Stimulated activated naive CD8-positive, alpha-beta T cell treated with anti-CD3 and anti-CD28 coated beads, Interleukin-15, Interleukin-2, amounts not matched to agents 100 U/mL and 50 U/mL, for 24 hours (primary cell): Measurements from ENCODE around the gene PLEKHG3.

Experiments used
- ATAC-seq: fragments of 150-1000 bp; cut with Tn5 transposase; one replicate; pipeline ENCODE4 v1.10.0; 2021
- DNase-seq: peaks from one replicate; pipeline ENCODE4 v3.0.0; 2021

PLEKHG3 gene

DNA sequence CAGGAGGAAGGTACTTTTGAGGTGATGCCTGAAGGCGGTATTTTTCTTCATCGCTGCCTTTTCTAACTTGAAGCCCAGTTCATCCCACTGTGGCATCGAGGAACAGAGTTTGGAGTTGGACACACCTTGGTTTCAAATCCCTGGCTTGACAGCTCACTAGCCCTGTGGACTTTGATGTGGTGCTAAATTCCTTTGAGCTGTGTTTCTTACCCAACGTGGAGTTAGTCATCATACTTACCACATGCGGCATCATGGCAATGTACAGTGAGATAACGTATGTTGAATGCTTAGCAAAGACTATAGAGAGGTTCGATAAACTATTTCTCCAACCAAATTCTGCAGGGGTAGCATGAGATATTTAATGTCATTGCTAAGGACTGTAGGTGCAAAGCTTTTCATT lies 3.4 kb downstream of the PLEKHG3 start:
- peak; percentile 31 for ATAC-seq
- no peak for DNase-seq

DNA sequence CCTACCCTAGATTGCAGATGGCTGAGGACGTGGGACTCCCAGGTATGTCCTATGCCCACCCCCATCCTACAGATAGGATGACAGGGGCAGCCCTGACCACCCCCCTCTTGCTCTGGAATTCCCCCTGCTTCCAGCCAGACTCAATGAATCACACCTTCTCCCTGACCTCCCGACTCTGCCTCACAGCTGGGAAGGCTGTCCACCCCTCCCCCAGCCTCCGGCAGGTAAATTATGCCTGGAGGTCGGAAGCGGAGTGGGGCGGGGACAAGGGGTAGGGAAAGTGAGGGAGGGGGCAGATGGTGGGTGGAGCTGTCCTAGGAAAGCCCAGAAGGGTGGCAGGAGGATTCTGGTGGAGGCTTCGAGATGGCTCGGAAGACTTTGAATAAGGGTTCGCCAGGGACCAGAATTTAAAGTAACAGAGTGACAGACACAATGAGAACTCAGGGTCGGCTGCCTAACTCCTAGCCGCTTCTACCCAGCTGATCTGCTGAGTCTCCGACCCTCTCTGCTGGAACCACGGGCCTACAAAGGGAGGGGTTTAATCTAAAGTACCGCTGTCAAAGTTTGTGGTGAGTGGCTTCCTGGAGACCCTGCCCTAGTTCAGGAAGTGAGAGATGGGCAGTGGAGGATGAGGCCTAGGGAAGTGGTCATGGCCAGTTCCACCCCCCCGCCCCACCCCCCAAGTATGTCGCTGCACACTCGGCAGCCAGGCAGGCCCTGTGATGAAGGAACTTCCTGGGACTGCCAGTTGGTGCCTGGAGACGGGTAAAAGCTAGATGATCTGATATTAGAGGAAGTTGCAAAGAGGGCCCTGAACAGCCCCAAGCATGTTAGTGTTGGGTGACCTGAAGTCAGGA lies 4.2 kb downstream of the PLEKHG3 start:
- ATAC-seq (no peak), DNase-seq (no peak)

DNA sequence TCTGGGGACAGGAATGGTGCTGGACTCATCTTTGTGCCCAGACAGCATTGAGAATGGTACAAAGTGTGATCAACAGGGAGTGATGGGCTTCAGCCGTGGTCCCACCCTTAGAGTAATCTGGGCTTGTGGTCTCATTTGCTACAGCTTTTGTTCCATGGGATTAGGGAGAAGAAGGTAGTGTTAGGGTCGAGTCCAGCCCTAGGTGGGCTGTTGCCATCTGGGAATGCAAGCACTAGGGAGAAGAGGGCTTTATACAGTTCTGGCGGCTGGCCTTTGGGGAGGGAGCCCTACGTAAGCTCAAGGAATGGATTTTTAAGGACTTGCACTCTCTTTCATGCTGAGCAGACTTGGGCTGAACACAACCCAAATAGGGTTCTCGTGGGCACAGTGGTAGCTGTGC lies 4.9 kb downstream of the PLEKHG3 start:
- DNase-seq (no peak), ATAC-seq (no peak)

DNA sequence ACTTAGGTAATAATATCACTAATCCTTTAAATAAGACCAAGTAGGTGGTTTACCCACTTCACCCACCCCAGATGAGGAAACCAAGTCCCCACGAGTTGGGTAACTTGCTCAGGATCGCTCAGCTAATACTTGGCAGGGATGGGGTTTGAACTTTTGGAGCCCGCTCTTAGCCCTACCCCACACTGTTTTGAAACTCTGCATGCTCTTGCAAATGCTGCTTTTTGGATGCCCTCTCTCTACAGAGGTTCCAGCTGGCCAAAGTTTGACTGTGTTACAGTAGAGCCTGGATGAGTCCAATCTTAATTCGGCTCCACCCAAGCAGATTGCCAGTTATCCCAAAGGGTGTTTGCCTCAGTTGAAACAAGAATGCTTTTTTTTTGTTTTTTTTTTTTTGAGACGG lies 6.8 kb downstream of the PLEKHG3 start:
- no peak for DNase-seq
- ATAC-seq: no peak

DNA sequence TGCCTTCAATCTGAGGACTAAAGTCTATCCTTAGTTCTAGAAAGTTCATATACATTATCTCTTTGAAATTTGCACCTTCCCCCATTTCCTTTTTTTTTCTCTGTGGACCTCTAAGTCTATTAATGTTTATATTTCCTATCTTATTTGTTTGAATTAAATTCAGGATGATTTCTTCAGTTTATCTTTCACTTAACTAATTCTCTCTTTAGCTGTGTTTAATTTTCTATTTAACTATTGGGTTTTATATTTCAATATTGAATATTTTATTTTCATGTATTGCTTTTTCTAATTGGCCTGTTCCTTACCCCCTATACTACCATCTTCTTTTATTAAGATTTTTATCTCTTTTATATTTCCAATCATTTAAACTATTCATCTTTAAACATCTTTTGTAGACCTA lies 9.5 kb downstream of the PLEKHG3 start:
- ATAC-seq: no peak
- no peak for DNase-seq

DNA sequence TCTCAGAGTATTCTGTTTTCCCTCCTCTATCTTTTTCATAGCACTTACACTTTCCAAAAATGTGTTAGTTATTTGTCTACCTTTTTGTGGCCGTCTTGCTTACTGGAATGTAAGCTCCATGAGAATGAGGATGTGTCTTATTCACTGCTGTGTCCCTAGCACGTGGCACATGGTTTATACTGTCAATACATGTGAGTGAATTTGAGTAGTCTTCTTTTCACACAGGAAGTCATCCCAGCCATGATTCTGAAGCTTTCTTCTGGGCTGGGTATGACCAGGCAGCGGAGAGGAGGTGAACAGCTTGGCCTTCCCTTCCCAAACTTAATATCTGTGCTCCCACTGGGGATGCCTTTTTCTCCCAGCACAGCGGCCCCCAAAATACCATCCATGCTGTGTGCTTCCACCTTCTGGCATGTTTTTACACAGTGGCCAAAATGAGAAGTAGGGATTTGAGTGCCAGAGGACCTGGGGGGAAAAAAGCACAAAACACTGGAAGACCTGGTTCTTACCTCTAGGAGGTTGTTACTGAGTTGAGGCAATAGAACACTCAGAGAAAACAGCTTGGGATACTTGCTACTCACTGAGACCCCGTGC lies 10.3 kb downstream of the PLEKHG3 start:
- ATAC-seq: no peak
- DNase-seq: no peak

DNA sequence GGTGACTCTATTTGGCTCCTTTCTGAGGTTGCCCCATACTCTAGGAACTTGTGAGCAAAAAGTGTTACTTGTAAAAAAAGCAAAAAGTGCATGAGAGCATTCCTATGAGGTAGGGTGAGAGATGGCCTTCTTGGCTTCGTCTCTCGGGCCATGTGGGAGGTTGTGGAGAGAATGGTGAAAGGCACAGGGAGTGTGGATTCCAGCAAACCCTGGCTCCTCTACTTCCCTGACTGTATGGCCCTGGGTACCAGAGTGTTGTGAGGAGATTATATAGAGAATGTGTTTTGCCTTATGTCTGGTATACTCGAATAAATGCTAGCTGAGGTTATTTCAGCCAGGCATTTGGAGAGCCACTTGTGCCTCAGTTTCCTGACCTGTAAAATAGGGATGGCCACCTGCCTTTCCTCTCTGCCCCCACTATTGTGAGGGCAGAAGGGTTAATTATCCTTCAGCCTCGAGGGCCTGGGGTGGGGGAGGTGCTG lies 11.0 kb downstream of the PLEKHG3 start:
- ATAC-seq: no peak
- DNase-seq: no peak

DNA sequence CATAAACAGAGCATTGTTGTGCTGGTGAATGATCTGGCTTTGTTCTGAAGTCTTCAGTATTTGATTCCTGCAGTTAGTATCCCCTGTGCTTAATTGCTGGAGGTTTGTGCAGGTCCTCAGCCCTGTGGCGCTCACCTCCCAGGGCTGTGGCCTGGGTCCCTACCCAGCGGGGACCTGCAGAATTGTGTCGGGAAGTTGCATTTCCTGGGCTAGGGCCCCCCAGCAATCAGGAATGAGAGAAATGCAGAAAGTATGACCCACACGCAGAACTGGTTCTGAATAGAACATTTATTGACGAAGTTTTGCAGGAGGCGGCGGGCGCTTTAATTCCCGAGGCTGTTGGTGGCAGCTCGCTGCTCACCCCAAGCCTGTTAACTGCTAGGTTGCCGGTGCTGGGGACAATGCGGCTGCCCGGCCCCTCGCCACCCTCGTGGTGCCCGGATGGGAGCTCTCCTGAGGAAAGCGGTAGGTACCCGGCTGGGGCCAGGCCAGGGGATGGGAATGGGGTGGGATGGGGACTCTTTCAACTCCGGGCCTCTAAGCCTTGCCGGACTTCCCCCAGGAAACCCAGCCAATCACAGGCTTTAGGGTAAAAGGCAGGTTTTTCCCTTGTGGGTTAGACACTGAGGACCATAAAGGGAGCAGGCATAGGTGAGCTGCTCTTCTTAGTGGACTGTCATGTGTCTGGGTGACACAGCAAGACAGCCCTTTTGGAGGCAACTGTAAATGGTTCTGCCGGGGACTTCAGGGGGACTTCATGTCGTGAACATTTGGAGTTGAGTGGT lies 11.6 kb downstream of the PLEKHG3 start:
- DNase-seq (no peak), ATAC-seq (no peak)

DNA sequence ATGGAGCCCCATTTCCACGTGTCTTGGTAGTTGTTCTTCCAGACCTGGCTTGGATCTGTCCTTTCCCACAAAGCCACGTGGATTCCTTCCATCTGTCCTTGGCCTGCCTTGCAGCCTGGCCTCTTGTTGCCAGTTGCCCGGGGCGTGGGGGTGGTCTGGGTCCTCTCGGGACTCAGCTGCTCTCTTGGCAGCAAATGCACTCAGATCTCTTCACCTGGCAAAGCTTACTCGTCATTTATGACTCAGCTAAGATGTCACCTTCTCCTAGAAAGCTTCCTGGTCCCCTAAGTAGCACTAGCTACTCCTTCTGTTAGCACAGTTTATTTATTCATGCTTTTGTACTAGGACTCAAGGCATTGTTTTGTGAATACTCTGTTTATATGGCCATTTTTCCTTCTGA lies 13.6 kb downstream of the PLEKHG3 start:
- no peak for ATAC-seq
- DNase-seq: no peak

DNA sequence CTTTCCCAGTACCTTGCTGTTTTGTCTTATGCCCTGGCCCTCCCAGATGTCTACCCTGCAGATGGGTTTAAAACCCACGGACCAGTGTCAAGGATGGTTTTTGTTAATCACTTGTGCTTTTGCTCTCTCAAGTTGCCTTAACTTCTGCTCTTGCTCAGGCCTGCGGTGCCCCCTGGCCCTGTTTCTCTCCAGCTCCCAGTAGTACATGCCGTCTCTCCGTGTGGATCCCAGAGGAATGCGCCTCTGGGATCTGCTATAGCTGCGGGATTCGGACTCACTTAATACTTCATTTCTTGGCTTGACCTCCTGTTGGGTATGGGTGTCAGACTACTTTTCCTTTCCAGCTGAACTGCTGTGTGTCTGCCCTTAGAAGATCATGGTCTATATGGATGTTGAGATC lies 14.5 kb downstream of the PLEKHG3 start:
- ATAC-seq: no peak
- DNase-seq: no peak

DNA sequence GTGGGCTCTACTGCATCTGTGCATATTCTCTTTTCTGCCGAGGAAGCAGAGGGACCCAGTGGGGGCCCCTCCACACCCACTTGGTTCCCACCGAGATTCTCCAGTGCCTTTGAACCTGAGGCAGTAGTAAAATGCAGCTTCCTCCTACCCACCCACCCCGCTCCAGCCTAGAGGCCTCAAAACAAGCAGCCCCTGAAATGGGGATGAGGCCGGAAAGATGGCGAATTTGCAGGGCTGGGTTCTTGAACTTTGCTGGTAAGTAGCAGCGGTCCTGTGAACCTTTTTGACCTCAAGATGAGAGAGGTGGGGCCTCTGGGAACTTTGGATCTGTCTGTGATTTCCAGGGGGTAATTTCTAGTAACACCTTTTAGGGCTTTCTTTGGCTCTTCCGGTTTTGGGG lies 15.4 kb downstream of the PLEKHG3 start:
- no peak for ATAC-seq
- no peak for DNase-seq

DNA sequence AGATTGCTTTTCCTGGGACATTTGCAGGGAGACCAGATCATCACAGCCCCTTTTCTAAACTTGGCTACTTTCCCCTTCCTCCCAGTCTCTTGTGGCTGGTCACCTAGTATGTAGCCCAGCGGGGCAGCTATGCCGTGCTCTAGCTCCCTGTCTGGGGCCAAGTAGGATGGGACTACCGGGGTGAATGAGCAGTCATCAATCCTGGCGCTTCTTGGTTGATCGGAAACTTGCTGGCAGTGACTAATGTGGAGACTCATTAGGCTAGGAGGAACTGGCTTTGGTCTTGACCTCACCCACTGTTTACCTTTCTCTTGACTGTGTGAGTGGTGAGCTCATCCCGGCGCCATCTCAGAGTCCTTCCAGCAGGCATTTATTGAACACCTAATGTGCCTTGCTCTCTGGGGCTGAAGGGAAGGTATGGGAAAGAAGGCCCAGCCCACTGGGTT lies 15.9 kb downstream of the PLEKHG3 start:
- no peak for DNase-seq
- ATAC-seq: no peak

DNA sequence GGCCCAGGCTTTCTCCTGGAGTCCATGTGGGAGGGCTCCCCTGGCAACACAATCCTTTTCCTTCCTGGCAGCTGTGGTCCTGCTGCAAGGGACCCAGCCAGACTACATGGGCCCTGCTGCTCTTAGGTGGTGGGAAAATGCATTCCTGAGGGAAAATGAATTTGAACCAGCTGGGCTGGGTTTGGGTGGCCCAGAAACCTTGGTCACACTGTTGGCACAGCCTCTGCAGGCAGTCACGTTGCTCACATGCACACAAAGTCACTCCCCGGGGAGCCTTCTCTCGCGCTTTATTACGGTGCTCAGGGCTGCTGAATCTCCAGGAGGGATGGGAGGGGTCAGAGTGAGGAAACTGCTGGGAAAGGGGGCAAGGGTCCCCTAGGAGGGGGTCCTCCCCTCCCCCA lies 17.2 kb downstream of the PLEKHG3 start:
- DNase-seq (no peak), ATAC-seq (no peak)

DNA sequence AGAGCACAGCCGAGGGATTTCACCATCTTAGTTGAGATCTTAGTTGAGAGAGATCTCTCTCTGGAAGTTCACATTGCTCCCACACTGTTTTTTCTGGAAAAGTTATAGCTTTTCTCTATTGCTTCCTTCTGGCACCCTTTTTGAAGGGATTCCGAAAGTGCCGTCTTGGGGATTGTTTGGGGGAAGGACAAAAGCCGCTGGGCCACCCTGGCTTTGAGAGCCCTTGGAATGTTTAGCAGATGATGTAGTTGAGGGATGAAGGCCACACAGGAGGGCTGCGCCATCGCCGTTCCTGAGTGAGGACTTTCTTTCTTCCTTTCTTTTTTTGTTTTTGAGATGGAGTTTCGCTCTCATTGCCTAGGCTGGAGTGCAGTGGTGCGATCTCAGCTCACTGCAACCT lies 17.7 kb downstream of the PLEKHG3 start:
- DNase-seq (no peak), ATAC-seq (no peak)

DNA sequence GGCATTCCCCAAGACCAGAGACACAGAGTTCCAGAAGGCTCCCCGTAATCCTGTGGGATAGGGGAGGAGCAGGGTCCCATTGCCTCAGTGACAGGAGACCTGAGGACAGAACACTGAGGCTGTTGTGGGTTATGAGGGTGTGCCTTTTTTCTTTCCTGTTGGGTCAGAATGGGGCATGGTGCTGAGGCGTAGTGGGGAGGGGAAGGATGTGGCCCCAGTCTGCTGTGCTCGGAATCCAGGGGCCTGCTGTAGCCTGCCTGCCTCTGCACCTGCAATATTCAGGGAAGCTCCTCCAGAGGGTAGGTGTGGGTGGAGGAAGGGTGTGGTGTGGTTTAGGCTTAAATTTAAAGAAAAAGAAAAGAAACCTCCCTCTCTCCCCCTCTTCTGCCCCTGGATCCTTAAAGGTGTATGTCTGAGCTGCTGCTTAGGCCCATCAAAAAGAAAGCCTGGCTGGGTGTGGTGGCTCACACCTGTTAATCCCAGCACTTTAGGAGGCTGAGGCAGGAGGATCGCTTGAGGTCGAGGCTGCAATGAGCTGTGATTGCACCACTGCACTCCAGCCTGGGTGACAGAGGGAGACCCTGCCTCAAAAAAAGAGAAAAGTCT lies 18.7 kb downstream of the PLEKHG3 start:
- peak; percentile 42 for ATAC-seq
- DNase-seq: no peak

DNA sequence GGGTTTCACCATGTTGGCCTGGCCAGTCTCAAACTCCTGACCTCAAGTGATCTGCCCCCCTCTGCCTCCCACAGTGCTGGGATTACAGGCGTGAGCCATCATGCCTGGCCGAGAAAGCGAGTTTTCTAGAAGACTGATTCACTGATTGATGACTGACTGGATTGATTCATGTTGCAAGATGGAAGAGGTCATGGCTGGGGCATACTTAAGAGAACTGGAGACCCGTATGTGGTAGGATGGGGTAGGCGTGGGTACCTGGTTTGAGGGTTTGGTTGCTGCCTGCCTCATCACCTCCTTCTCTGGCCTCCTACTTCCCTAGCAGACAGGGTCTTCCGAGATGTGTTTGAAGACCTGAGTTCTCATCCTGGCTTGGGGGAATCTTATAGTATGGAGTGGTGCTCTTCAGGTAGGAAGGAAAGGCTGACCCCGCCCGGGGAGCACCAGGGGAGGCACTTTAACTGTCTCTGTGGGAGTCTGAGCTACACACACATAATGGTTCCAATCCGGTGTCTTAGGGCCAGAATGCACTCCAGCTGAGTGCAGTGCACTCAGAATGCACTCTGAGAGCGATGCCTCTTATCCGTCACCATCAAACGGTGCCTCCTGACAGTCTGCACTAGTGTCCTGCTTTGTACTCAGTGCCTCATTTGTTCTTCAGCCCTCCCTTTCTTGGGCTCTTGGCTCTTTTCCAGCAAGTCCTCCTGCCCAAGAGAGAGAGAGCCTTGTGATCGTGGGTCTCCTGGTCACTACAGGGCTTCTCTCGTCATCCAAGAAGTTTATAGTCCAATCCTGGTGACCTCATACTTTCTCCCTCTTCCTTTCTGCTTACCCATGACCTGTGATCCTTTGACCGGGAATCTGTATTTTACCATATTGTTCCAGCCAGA lies 19.7 kb downstream of the PLEKHG3 start:
- DNase-seq: no peak

DNA sequence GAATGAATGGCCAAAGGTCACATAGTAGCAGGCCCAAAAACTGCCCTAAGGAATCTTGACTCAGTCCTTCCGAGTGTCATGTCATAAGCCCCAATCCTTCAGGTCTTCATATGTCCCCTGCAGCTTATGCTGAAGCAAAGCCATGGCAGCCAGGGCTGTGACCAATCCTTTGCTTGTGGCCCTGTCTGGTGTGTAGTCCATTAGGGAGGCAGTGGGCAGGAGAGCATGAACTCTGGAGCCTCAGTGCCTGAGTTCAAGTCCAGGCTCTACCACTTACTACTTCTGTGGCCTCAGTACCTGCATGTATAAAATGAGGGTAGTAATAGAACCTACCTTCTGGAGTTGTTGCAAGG lies 20.3 kb downstream of the PLEKHG3 start:
- ATAC-seq: no peak
- DNase-seq: no peak

More for the DNA sequence above, 19.7 kb downstream of the PLEKHG3 start:
- no peak for ATAC-seq

DNA sequence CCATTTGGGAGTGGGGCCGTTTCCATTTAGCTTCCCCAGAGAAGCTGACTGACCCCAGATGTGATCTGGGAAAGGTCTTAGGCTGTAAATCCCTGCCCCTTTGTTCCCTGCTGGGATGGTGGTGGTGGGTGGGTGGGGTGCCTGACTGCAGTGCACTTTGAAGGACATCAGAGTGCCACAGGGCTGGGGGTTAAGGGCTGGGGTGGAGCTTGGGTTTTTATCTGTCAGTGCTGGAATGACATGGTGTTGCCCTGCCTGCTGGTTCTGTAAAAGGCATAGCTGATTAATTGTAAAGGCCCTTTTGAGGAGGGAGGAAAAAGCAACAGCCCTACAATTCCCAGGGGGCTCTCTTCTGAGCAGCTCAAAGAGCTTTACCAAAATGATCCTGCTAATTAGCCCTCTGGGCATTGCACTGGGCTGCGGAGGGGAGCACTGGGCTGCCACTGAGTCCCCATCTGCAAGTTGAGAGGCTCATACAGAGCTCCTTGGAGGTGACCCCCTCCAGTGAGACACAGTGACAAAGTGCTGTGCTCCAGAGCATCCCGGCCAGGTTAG lies 21.1 kb downstream of the PLEKHG3 start:
- DNase-seq: no peak
- ATAC-seq: no peak

DNA sequence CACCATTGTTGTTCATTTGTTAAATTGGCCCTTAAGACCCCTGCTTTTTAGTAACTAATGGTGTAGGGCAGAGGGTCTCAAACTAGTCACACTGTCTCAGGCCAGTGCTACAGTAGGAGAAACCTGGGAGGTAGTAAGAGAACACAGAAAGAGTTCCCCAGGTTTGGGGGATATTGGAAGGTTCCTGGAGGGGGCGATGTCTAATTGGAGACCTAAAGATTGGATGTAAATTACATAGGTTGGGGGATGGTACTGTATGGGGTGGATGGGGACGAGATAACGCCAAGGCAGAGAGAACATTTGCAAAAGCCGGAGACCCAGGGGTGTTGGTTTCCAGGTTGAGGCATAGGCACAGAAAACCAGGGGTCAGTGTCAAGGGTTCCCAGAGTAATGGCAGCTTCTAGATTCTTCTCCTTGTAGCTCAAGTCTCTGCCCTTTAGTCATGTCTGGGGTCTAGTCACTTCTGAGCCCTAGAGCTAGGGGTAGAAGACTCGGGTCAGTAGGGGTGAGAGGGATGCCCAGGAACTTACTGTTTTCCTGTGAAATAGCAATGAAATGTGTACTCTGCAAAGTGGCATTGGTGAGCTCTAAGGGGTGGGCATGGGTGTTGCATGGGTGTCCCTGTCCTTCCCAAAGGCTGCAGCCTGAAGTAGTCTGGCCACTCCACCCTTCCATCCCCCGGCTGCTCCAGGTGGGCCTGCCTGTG lies 21.8 kb downstream of the PLEKHG3 start:
- ATAC-seq: no peak
- DNase-seq: no peak

DNA sequence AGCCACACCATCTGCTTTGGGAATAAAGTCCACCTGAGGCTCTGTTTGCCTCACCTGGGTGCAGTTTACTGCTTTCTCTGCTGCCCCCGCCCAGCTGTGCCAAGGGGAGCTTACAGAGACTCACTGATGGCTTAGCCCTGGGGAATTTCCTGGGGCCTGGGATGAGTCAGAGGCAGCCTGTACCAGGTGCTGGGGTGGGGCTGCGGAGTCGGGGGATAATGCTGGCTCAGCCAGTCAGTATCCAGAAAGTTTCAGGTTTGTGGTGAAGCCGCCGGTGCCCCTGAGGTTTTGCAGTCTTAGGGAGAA lies 22.3 kb downstream of the PLEKHG3 start:
- ATAC-seq (no peak), DNase-seq (no peak)

DNA sequence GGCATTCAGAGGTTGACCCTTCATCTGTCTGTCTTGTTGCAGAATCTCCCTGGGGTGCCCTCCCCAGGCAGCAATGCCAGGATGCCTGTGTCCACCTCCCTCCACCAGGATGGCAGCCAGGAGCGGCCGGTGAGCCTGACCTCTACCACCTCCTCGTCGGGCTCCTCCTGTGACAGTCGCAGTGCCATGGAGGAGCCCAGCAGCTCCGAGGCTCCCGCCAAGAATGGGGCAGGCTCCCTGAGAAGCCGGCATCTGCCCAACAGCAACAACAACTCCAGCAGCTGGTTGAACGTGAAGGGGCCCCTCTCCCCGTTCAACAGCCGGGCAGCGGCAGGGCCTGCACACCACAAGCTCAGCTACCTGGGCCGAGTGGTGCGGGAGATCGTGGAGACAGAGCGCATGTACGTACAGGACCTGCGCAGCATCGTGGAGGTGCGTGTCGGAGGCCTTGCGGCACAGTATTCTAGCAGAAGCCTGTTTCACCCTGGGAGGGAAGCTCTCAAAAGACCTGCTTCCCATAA lies 23.4 kb downstream of the PLEKHG3 start:
- ATAC-seq (no peak), DNase-seq (no peak)
